GM23338 (cell line): Measurements from ENCODE around the gene KICS2.

Experiments used
- CREB1 ChIP-seq: fragments of 250-450 bp; sonication (Bioruptor Pico); IDR thresholded peaks from 2 replicates; pipeline ENCODE4 v1.5.0; 2020; ENCODE audit warnings: low read depth, mild to moderate bottlenecking, moderate library complexity
- EZH2 ChIP-seq: fragments of 200-600 bp; sonication (generic); IDR thresholded peaks from one replicate; pipeline ENCODE4 v1.8.0; 2017; ENCODE audit warnings: antibody characterized with exemption, mild to moderate bottlenecking, low read depth; ENCODE audit not compliant: unreplicated experiment
- EZH2phosphoT487 ChIP-seq: fragments of 200-600 bp; sonication (generic); IDR thresholded peaks from one replicate; pipeline ENCODE4 v1.8.1; 2018; ENCODE audit warnings: antibody characterized with exemption; ENCODE audit not compliant: unreplicated experiment
- JUNB ChIP-seq: IDR thresholded peaks from one replicate; pipeline ENCODE4 v1.6.1; 2016; ENCODE audit warnings: antibody characterized with exemption; ENCODE audit not compliant: unreplicated experiment
- NANOG ChIP-seq: IDR thresholded peaks from 2 replicates; pipeline ENCODE4 v1.6.1; 2016; ENCODE audit warnings: antibody characterized with exemption, borderline replicate concordance
- POLR2AphosphoS5 ChIP-seq: IDR thresholded peaks from 2 replicates; pipeline ENCODE4 v1.6.1; 2016; ENCODE audit warnings: antibody characterized with exemption, low read depth
- STAT1 ChIP-seq: IDR thresholded peaks from one replicate; pipeline ENCODE4 v1.6.1; 2016; ENCODE audit warnings: antibody characterized with exemption; ENCODE audit not compliant: unreplicated experiment
- ZNF114 ChIP-seq: fragments of 250-450 bp; sonication (Bioruptor Pico); IDR thresholded peaks from 2 replicates; pipeline ENCODE4 v1.5.0; 2020; ENCODE audit warnings: mild to moderate bottlenecking, moderate library complexity
- ZNF331 ChIP-seq: fragments of 250-450 bp; sonication (Bioruptor Pico); IDR thresholded peaks from 2 replicates; pipeline ENCODE4 v1.5.0; 2020; ENCODE audit warnings: low read depth, mild to moderate bottlenecking, moderate library complexity
- TF ChIP-seq, protein P1 (sequence below), 2 experiments: fragments of 200-600 bp in 1 of 2; sonication (generic) in 1 of 2; conservative IDR thresholded peaks; 2 replicates each; pipeline versions ENCODE4 v1.5.1 to v1.6.1; 2016 to 2017; ENCODE audit warnings: antibody characterized with exemption in 2 of 2, low read depth in 2 of 2, mild to moderate bottlenecking in 2 of 2, moderate library complexity in 1 of 2
- TF ChIP-seq, protein P2 (sequence below): IDR thresholded peaks from one replicate; pipeline ENCODE4 v1.6.1; 2018; ENCODE audit warnings: antibody characterized with exemption; ENCODE audit not compliant: unreplicated experiment

DNA sequence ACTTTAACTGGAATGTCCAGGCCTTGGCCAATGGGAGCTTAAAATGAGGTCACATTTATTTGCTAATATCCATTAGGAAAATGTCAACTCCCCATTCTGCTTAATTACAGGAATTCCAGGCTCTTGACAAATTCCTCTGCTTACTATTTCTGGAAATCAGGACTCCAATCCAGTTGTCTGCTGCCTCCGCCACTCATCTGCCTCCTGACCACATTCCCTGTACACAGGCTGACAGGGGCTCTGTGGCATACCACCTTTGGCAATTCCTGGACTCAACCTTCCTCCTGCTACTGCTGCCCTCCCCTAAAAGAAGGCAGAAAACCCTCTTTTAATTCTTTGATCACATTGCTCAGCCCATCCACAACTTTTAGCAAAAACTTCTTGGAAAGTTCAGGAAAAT is 37.9 kb downstream of the KICS2 start:
- TF ChIP-seq, protein P1, sequence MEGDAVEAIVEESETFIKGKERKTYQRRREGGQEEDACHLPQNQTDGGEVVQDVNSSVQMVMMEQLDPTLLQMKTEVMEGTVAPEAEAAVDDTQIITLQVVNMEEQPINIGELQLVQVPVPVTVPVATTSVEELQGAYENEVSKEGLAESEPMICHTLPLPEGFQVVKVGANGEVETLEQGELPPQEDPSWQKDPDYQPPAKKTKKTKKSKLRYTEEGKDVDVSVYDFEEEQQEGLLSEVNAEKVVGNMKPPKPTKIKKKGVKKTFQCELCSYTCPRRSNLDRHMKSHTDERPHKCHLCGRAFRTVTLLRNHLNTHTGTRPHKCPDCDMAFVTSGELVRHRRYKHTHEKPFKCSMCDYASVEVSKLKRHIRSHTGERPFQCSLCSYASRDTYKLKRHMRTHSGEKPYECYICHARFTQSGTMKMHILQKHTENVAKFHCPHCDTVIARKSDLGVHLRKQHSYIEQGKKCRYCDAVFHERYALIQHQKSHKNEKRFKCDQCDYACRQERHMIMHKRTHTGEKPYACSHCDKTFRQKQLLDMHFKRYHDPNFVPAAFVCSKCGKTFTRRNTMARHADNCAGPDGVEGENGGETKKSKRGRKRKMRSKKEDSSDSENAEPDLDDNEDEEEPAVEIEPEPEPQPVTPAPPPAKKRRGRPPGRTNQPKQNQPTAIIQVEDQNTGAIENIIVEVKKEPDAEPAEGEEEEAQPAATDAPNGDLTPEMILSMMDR (conservative IDR thresholded peaks at IDR 0.05; ENCODE audit: low read depth in 2 of 2) = no peak
- TF ChIP-seq CREB1 (CRISPR knock-in tag) (no peak), JUNB (no peak), EZH2 (no peak), POLR2AphosphoS5 (no peak), EZH2phosphoT487 (no peak), ZNF331 (no peak), ZNF114 (CRISPR knock-in tag) (no peak), NANOG (no peak), STAT1 (no peak)
- TF ChIP-seq, protein P2, sequence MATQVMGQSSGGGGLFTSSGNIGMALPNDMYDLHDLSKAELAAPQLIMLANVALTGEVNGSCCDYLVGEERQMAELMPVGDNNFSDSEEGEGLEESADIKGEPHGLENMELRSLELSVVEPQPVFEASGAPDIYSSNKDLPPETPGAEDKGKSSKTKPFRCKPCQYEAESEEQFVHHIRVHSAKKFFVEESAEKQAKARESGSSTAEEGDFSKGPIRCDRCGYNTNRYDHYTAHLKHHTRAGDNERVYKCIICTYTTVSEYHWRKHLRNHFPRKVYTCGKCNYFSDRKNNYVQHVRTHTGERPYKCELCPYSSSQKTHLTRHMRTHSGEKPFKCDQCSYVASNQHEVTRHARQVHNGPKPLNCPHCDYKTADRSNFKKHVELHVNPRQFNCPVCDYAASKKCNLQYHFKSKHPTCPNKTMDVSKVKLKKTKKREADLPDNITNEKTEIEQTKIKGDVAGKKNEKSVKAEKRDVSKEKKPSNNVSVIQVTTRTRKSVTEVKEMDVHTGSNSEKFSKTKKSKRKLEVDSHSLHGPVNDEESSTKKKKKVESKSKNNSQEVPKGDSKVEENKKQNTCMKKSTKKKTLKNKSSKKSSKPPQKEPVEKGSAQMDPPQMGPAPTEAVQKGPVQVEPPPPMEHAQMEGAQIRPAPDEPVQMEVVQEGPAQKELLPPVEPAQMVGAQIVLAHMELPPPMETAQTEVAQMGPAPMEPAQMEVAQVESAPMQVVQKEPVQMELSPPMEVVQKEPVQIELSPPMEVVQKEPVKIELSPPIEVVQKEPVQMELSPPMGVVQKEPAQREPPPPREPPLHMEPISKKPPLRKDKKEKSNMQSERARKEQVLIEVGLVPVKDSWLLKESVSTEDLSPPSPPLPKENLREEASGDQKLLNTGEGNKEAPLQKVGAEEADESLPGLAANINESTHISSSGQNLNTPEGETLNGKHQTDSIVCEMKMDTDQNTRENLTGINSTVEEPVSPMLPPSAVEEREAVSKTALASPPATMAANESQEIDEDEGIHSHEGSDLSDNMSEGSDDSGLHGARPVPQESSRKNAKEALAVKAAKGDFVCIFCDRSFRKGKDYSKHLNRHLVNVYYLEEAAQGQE = no peak
